SK-N-MC (cell line): ENCODE data around the gene RIMBP3C.

Source experiments
- EZH2 ChIP-seq: fragments of 200-600 bp; sonication (generic); IDR thresholded peaks from one replicate; pipeline ENCODE4 v1.6.1; 2017; ENCODE audit warnings: antibody characterized with exemption
- FOXP2 ChIP-seq: optimal IDR thresholded peaks from 2 replicates; pipeline ENCODE3; 2011; ENCODE audit warnings: mild to moderate bottlenecking, moderate library complexity; ENCODE audit not compliant: insufficient read depth; ENCODE audit errors: extremely low read length, control extremely low read depth

DNA sequence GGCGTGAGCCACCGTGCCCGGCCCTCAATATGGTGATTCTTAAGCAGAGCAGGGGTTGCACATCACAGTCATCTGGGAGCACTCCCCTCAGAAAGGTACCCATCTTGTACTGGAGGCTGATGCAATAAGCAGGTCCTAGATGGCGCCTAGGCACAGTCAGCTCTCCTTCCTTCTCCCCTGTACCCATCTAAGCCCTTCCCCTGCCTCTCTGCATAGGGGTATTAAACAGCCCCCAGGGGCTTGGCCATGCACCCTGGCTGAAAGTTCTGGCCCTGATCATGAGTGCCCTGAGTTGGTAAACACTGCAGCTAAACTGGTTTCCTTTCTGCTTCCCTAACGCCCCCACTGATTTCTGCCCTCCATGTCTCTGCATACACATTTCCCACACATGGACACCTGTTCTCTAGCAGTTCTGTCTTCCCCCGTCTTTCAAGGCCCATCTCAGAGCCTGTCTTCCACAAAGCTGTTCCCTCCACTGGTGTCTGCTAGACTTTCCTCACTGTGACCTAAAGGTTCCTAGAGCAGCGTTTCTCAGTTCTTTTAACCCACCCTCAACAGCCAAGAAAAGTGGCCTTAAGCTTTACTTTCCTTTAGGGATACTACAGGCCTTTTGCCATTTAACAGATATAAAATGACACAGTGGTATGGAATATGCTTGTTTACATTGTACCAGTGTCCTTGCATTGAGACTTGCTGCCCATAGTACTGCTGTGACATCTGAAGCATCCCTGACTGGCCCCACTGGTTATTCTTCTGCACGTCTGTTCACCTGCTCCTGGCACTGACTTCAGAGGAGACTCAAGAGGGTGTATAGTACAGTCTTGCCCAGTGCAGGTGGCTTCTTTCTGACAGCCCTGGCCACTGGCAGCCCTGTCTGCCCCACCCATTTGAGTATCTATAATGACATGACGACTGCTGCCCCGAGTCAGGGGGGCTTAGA is 31.8 kb upstream of the RIMBP3C start:
- no peak for TF ChIP-seq EZH2
- TF ChIP-seq FOXP2: no peak
